Raji (cell line): ENCODE measurements around the gene VPS72.

Experiments
- POLR2A ChIP-seq: IDR thresholded peaks from 2 replicates; pipeline ENCODE4 v1.6.1; 2011; ENCODE audit warnings: low read depth, low read length, control low read depth; ENCODE audit not compliant: insufficient read depth

VPS72 gene, protein sequence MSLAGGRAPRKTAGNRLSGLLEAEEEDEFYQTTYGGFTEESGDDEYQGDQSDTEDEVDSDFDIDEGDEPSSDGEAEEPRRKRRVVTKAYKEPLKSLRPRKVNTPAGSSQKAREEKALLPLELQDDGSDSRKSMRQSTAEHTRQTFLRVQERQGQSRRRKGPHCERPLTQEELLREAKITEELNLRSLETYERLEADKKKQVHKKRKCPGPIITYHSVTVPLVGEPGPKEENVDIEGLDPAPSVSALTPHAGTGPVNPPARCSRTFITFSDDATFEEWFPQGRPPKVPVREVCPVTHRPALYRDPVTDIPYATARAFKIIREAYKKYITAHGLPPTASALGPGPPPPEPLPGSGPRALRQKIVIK

DNA sequence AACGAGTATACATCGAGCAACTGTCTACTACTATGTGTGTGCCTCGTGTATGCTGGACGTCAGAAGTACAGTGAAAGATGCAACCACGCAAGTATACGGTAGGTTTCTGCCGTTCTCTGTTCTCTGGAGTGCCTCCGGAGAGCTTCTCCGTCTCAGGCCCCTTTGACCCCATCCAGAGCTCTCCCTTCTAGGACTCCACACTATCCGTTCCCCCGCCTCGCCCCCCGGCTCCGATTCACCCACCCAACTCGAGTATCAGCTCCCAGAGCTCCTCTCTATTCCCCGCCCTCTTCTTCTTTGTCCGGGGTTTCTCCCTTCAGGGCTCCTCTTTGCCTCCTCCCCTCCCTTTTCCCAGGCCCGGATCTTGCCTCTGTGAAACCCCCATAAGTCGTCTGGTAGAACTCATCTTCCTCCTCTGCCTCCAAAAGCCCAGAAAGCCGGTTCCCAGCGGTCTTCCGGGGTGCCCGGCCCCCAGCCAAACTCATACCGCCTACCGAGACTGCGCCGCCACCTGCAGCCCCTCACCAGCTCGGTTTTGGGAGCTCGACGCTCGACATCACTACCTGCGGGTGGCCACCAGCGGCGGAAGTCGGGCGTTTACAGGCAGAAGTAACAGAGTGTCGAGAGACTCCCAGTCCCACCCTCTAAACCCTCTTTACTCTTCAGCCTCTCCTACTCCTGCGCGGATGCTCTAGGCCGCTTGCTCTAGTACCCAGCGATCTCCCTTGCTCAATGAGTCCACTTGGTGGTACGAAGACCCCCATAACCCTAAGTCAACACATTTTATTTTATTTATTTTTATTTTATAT is at the start of gene VPS72:
TSS of gene VPS72 (minus strand) at position 561 of the 809 bp plus-strand sequence. CDS start at position 485, 76 bp downstream.
- peak; percentile 90 for TF ChIP-seq POLR2A

DNA sequence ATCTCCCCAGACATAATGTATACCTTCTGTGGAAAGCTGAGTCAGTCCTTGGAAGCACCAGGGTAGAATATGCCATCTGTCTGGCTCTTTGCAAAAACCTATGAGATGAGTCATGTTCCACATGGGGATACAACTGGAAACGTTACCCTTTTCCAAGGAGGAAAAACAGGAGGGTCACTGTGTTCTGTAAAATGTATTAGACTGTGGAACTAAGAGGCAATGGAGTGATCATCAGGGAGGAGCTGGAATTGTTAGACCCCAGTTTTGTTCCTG is 48.4 kb upstream of the VPS72 start:
- TF ChIP-seq POLR2A = no peak

DNA sequence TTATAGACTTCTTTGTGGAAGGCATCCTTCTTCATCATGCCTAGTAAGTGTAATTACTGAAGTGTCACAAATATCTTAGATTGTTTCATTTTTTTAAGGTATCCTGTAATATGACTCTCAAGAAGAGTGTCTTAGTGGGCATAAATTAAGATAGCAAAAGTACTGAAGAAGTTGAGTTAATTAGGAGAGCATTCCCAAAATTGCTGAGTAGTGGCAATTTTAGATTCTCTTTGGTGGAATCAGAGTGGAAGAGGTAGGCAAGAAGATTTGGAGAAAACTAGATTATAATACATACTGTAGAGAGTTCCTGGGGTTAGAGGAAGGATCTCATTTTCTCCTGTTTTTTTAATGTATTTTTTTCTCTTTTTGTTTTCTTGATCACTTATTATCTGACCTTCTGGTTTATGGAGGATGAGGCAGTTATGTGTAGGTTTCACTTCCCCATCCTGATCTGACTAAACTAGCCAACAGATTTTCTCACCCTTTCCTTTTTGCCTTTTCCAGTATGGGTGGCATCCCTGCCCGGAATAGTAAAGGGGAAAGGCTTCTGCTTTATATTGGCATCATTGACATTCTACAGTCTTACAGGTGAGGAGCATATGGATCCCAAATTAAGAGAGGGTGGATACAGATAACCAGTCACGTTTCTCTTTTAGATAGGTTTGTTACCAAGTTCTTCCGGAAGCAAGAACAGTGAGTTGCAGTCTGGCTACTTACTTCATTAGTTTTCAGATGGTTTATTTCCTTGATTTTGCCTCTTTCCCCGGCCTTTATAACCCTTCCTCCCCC is 47.9 kb upstream of the VPS72 start:
- no peak for TF ChIP-seq POLR2A

DNA sequence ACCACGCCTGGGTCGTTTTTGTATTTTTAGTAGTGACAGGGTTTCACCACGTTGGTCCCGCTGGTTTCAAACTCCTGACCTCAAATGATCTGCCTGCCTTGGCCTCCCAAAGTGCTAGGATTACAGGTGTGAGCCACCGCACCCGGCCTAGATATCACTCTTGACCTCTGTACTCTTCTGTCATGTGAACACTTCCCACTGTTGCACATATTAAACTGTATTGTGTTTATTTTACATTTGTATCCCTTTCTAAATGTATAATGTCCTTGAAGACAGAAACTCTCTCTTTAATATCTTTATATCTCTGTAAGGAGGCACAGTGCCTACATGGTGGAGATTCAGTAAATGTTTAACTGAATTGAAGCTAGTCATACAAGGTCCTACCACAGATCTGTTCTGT is 45.2 kb upstream of the VPS72 start:
- no peak for TF ChIP-seq POLR2A

DNA sequence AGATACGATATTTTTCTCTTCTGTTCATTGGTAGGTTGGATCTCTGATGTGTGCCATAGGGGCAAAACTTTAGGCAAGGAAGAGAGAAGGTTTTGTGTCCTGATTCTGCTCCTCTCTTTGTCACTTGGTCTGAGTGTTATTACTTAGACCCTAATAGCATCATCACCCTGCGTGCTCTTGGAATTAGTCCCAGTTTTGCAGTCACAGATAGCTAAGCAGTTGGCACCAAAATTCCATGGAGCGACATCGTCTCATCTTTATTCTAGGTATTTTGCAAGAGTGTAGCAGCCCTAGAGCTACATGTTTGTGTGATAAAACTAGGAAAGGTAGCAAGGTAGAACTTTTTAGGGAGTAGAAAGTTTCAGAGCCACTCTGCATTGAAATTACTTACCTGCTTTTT is 32.1 kb upstream of the VPS72 start:
- TF ChIP-seq POLR2A = no peak

DNA sequence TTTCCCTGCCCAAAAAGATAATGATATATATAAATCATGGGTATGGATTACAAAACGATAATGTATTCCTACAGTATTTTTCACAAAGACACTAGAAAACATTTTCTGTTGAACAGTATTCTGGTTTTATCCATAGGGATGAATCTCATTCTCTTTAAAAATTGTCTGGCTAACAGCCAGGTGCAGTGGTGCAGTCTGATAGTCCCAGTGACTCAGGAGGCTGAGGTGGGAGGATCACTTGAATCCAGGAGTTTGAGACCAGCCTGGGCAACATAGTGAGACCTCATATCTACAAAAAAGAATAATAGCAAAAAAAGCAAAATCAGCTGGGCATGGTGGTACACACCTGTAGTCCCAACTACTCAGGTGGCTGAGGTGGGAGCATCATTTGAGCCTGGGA is 31.6 kb upstream of the VPS72 start:
- no peak for TF ChIP-seq POLR2A

DNA sequence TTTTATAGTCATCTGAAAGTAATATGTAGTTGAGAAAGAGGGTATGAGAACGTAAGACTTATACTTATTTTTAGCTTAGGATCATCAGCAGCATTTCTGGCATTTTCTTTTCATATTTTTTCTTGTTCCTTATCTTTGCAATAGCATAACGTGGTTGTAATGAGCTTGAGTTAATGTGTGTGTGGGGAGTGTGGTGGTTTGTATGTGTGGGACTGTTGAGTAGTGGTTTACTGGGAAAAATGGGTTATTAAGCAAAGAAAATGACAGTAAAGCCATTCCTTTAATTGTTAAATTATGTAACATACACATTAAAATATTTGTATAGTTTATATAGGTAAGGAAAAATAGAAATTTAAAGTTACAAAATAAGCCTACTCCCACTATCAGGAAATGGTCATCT is 23.6 kb upstream of the VPS72 start:
- TF ChIP-seq POLR2A = no peak

DNA sequence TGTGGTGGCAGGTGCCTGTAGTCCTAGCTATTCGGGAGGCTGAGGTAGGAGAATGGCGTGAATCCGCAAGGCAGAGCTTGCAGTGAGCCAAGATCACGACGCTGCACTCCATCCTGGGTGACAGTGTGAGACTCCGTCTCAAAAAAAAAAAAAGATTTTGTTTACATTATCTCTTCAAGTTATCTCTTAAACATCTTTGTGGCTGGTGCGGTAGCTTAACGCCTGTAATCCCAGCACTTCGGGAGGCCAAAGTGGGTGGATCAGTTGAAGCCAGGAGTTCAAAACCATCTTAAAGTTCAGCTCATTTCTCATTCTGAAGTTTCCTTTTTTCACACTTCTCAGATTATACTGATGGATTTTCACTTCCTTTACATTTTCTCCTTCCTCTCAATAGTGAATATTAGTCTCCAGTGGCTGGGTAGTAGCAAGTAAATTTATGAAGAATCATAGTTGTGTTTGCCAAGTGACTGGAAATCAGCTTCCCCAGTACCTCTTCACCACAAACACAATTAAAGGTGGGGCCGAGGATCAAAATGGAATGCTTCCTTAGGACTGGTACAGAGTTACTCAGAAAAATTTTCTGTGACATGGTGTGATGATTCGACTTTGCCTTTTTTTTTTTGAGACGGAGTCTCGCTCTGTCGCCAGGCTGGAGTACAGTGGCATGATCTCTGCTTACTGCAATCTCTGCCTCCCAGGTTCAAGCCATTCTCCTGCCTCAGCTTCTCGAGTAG is 22.1 kb upstream of the VPS72 start:
- no peak for TF ChIP-seq POLR2A

DNA sequence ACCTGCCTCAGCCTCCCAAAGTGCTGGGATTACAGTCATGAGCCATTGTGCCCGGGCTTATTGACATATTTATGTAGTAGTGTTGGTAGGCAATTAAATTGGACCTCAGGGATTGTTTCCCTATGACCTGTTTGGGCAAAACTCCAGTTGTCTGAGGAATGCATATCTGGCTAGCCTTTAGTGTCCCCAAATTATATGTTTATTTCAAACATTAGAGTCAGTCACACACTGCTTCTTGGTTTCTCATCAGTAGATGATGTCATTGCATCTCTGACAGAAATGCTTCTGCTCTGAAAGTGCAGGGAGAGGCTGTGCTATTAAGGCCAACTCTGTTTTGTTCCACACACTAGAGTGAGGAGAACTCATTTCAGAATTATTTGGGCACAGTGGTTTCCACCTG is 20.8 kb upstream of the VPS72 start:
- no peak for TF ChIP-seq POLR2A

DNA sequence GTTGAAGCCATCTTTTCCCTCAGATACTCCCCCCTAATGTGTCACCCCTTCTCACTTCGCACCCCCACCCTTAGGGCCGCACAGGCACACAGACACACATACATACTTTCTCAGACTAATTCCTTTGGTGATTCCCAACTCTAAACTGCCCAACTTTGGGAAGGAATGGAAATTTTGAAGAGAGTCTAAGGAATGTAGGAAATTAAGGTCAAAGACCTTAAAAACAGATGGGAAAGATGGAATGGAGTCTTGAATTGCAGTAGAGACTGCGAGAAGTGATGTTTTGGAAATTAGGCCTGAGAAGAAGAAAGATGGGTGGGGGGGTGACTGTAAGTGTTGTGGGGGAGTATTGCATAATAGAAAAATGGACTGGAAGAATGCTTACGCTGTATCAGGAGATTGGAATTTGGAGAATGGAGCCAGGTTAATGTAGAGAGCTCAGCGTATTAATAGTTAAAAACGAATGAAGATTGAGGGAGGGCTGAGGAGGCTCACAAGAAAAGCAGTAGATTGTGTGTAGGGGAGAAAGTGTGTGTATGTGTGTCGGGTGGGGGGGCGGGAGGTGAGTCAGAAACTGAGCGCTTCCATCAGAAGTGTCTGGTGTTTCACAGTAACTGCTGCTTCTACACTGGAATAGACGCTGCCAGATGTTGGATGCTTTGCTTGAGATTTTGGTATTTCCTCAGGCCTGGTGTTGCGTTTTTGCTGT is 10.0 kb upstream of the VPS72 start:
- no peak for TF ChIP-seq POLR2A

DNA sequence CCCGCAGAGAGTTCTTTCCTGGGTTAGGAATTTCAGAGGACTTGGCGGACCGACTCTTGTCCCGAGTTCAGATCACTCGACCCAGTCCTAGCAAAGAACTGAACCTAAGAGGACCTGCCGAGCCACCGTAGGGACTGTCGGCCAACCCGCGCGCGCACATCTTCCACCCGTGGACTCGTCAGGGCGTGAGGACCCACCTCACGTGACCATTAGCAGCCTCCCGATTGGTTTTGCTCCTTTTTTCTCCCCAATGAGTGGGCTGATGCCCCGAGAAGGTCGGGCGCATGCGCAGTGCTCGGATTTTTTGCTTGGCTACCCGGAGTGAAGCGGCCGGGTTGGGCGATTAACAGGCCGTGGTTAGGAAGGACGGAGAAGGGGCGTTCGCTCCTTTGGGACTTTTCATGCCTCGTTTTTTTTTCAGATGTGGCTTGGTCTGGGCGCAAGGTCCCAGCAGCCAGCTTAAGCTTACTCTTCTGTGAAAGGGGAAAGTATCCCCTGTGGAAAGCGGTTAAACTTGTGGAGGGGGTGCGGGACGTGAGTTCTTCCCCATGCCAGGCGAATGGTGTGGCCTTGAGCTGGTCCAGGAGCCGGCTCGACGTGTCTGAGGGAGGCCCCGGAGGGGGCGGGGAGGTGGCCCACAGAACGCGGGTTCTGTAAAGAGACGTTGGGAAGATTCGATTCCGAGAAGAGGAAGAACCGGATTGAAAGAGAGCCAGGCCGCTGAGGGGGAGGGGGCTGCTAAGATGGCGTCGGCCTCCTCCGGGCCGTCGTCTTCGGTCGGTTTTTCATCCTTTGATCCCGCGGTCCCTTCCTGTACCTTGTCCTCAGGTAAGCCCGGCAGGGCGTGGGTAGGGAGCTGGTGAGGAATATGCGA is 8.5 kb upstream of the VPS72 start, which contains the start of gene PIP5K1A:
TSS of gene PIP5K1A (plus strand) at position 299 of the 874 bp plus-strand sequence. CDS start at position 744, 445 bp downstream.
- TF ChIP-seq POLR2A = peak; percentile 84

DNA sequence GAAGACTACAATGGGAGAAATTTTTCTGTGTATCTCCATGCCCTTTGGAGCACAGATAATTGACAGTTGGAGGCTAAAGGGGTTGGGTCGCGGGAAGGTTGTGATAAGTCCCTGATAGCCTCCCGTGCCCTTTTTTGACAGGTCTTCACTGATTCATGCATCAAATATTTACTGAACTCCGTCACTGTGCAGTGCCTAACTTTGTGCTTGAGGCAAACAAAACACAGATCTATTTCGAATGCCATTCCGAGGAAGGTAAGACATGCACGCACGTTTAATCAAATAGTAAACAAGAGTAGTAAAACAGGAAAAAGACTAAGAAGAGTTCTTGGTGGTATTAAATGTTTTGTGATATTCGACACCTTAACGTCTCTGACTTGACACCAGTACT is 7.9 kb upstream of the VPS72 start:
- no peak for TF ChIP-seq POLR2A

DNA sequence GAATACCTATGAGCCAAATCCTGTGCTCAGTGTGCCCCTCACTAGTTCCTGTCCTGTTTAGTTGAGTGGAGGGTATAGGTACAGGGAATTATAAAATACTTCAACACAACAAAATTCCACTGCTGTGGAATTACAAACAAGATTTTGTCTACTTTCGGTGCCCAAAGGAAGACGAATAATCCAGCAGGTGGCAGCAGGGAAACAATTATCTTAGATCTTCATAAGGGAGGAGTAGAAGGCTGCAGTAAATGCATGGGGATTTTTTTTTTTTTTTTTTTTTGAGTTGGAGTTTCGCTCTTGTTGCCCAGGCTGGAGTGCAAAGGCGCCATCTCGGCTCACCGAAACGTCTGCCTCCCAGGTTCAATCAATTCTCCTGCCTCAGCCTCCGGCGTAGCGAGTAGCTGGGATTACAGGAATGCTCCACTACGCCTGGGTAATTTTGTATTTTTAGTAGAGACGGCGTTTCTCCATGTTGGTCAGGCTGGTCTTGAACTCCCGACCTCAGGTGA is 6.3 kb upstream of the VPS72 start:
- no peak for TF ChIP-seq POLR2A
